CD14-positive monocyte (primary cell): ENCODE measurements around the gene ICA1L. TPM values are rescaled to one million over a fixed set of nuclear protein-coding genes. Genes with fewer than 3 reads are reported as not detected.

ENCODE experiments used
- DNase-seq, 3 donors: peaks; one replicate each; pipeline ENCODE4 v3.0.0-alpha.2; 2011 to 2022
- H2AFZ ChIP-seq: 2 replicates; pipeline ENCODE4 v1.6.0; 2012; ENCODE audit warnings: mild to moderate bottlenecking, low read depth, low read length, inconsistent platforms; ENCODE audit not compliant: insufficient read depth, poor library complexity, severe bottlenecking
- H3K27ac ChIP-seq, 2 donors: 1 replicate in 1 of 2; 2 replicates in 1 of 2; pipeline ENCODE4 v1.5.1; 2012 to 2013; ENCODE audit warnings: low read length in 2 of 2, control low read depth in 1 of 2, inconsistent platforms in 1 of 2, low read depth in 1 of 2, mild to moderate bottlenecking in 1 of 2
- H3K27me3 ChIP-seq, 2 donors: one replicate each; pipeline versions ENCODE4 v1.6.0 to v1.6.1; 2011 to 2013; ENCODE audit warnings: low read length in 2 of 2; ENCODE audit not compliant: control insufficient read depth in 2 of 2, insufficient read depth in 2 of 2
- H3K36me3 ChIP-seq, 2 donors: replicated peaks in 1 of 2; 1 replicate in 1 of 2; 2 replicates in 1 of 2; pipeline versions ENCODE4 v1.5.1 to v1.6.1; 2012 to 2013; ENCODE audit warnings: low read length in 2 of 2, control low read depth in 1 of 2, inconsistent platforms in 1 of 2, mild to moderate bottlenecking in 1 of 2; ENCODE audit not compliant: insufficient read depth in 2 of 2, control insufficient read depth in 1 of 2
- H3K4me1 ChIP-seq, 2 donors: 1 replicate in 1 of 2; 2 replicates in 1 of 2; pipeline versions ENCODE4 v1.5.1 to v1.6.1; 2012 to 2013; ENCODE audit warnings: low read length in 2 of 2, control low read depth in 1 of 2, inconsistent platforms in 1 of 2, mild to moderate bottlenecking in 1 of 2, moderate library complexity in 1 of 2; ENCODE audit not compliant: insufficient read depth in 2 of 2, control insufficient read depth in 1 of 2
- H3K4me2 ChIP-seq: replicated peaks from 2 replicates; pipeline ENCODE3; 2012; ENCODE audit warnings: low read length, moderate library complexity, mild to moderate bottlenecking; ENCODE audit not compliant: poor library complexity, severe bottlenecking; ENCODE audit errors: extremely low read depth
- H3K4me3 ChIP-seq, 3 experiments: fragments of 200-600 bp in 1 of 3; sonication (generic) in 1 of 3; replicated peaks in 1 of 3; 1 replicate in 2 of 3; 2 replicates in 1 of 3; pipeline ENCODE4 v1.5.1; 2011 to 2013; ENCODE audit warnings: low read length in 3 of 3, mild to moderate bottlenecking in 3 of 3, control low read depth in 2 of 3, low read depth in 2 of 3, inconsistent platforms in 1 of 3, moderate library complexity in 1 of 3
- H3K79me2 ChIP-seq: 2 replicates; pipeline ENCODE4 v1.6.0; 2012; ENCODE audit warnings: mild to moderate bottlenecking, control low read depth, inconsistent platforms, low read length, moderate library complexity; ENCODE audit not compliant: insufficient read depth
- H3K9ac ChIP-seq: 2 replicates; pipeline ENCODE4 v1.6.0; 2017; ENCODE audit warnings: low read length, mild to moderate bottlenecking; ENCODE audit not compliant: insufficient read depth, poor library complexity, severe bottlenecking
- H3K9me3 ChIP-seq, 2 donors: replicated peaks in 1 of 2; 1 replicate in 1 of 2; 2 replicates in 1 of 2; pipeline versions ENCODE4 v1.5.1 to v1.6.1; 2012 to 2013; ENCODE audit warnings: low read length in 2 of 2, control low read depth in 1 of 2; ENCODE audit not compliant: control insufficient read depth in 1 of 2, insufficient read depth in 1 of 2
- H4K20me1 ChIP-seq: 2 replicates; pipeline ENCODE4 v1.6.0; 2012; ENCODE audit warnings: mild to moderate bottlenecking, low read length, control low read depth, moderate library complexity; ENCODE audit not compliant: insufficient read depth
- H3K27ac Mint-ChIP-seq, 7 donors: one replicate each; pipeline ENCODE4 v1.8.0; 2020; ENCODE audit warnings: mild to moderate bottlenecking in 7 of 7, mixed read lengths in 7 of 7, moderate library complexity in 6 of 7, inconsistent platforms in 2 of 7
- H3K27me3 Mint-ChIP-seq, 3 donors: one replicate each; pipeline ENCODE4 v1.8.0; 2021 to 2022; ENCODE audit warnings: low read depth in 3 of 3, mild to moderate bottlenecking in 3 of 3, mixed read lengths in 3 of 3, moderate library complexity in 3 of 3, inconsistent platforms in 1 of 3
- H3K36me3 Mint-ChIP-seq, 2 donors: one replicate each; pipeline ENCODE4 v1.8.0; 2020; ENCODE audit warnings: mixed read lengths in 2 of 2, inconsistent platforms in 1 of 2, mild to moderate bottlenecking in 1 of 2
- H3K4me1 Mint-ChIP-seq: one replicate; pipeline ENCODE4 v1.8.0; 2020; ENCODE audit warnings: mild to moderate bottlenecking, mixed read lengths
- H3K4me3 Mint-ChIP-seq, 2 donors: one replicate each; pipeline ENCODE4 v1.8.0; 2020; ENCODE audit warnings: mild to moderate bottlenecking in 2 of 2, mixed read lengths in 2 of 2, moderate library complexity in 1 of 2
- H3K9me3 Mint-ChIP-seq, 7 donors: one replicate each; pipeline ENCODE4 v1.8.0; 2020 to 2022; ENCODE audit warnings: mixed read lengths in 7 of 7, mild to moderate bottlenecking in 6 of 7, moderate library complexity in 6 of 7, inconsistent platforms in 2 of 7
- WGBS: methylation state at CpG from one replicate; pipeline ENCODE4 v1.1.5; 2013; ENCODE audit warnings: missing lambda C conversion rate; ENCODE audit not compliant: insufficient coverage; 5-methylcytosine and 5-hydroxymethylcytosine counted together
- intact Hi-C, 2 donors: fragments of 100-400 bp; cut with micrococcal nuclease; formaldehyde crosslinking; loops; one replicate each; pipeline versions ENCODE4 v1.15.0 to v1.15.1; 2023
- polyA plus RNA-seq, 3 donors: library from polyadenylated mRNA; depleted of rRNA in 1 of 3; unstranded in 2 of 3; stranded (reverse) in 1 of 3; fragments of 300-500 nt in 2 of 3; fragments of >200 nt in 1 of 3; fragmentation: Illumina TruSeq in 2 of 3; gene quantifications; 1 replicate in 2 of 3; 2 replicates in 1 of 3; pipeline ENCODE4 v1.2.3, GENCODE V29; 2012 to 2021
- TF ChIP-seq, protein P1 (sequence below): fragments of 200-600 bp; IDR thresholded peaks from one replicate; pipeline ENCODE4 v1.8.0; 2022; ENCODE audit warnings: antibody characterized with exemption, mild to moderate bottlenecking

The ICA1L gene
- polyA plus RNA-seq, 3 donors: 0.17 to 0.85 (median 0.57) TPM

- peaks cover 0 to 4% (median 0%) of the 10 kb centered on the region in 7 donors for H3K9me3 Mint-ChIP-seq
- peak overlapping the region in 1 of 7 donors; percentile 39 for H3K27ac Mint-ChIP-seq
Measured at GRCh38 chr2:202786842-202787241, 84.7 kb downstream of the ICA1L start.

DNA sequence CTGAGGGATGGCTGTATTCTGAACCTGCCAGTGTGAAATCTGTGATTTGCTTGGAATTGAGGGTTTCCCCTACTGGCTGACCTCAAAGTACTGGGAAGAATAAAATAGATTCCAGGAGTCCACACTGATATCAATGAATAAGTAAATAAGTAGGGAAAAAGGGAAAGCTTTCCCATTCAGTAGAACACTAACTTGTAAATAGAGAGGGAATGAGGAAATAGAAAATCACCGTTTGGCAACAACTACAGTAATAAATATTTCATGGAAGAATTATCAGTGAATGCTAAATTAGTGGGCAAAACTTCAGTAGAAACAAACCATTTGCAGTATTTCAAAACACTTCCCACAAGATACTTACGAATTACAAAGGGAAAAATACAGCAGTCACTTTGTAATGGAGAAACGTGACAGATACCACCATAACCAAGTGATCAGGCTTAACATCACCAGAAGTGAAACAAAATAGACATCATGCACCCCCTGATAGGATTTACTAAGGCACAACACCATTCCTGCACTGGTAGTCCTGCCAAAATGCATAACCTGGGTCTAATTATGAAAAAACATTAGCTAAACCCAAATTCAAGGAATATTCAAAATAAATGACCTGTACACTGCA lies 88.5 kb downstream of the ICA1L start:
- peaks cover 48 to 53% of the 10 kb centered on the region in 2 donors for H3K36me3 Mint-ChIP-seq
- no peak for DNase-seq

More at GRCh38 chr2:202786842-202787241, 84.7 kb downstream of the ICA1L start:
- H3K4me1 Mint-ChIP-seq: no peaks in the 10 kb centered on the region
- Histone ChIP-seq H3K4me1 (no peaks in the 10 kb centered on the region), H3K9ac (no peak overlapping the region), H3K4me2 (no peak overlapping the region), H3K79me2 (no peaks in the 10 kb centered on the region), H3K9me3 (no peaks in the 10 kb centered on the region), H3K27ac (no peak overlapping the region), H3K36me3 (peaks cover 12 to 40% of the 10 kb centered on the region in 2 donors), H3K4me3 (no peak overlapping the region), H3K27me3 (no peaks in the 10 kb centered on the region), H2AFZ (no peak overlapping the region), H4K20me1 (no peaks in the 10 kb centered on the region)
- peaks cover 41 to 48% of the 10 kb centered on the region in 2 donors for H3K36me3 Mint-ChIP-seq
- H3K4me3 Mint-ChIP-seq: no peak overlapping the region
- H3K27me3 Mint-ChIP-seq: no peaks in the 10 kb centered on the region
- 97% methylated on average over 2 of the region's 2 CpGs for WGBS
- intact Hi-C loops: no loop called here
- DNase-seq: no peak
- TF ChIP-seq, protein P1, sequence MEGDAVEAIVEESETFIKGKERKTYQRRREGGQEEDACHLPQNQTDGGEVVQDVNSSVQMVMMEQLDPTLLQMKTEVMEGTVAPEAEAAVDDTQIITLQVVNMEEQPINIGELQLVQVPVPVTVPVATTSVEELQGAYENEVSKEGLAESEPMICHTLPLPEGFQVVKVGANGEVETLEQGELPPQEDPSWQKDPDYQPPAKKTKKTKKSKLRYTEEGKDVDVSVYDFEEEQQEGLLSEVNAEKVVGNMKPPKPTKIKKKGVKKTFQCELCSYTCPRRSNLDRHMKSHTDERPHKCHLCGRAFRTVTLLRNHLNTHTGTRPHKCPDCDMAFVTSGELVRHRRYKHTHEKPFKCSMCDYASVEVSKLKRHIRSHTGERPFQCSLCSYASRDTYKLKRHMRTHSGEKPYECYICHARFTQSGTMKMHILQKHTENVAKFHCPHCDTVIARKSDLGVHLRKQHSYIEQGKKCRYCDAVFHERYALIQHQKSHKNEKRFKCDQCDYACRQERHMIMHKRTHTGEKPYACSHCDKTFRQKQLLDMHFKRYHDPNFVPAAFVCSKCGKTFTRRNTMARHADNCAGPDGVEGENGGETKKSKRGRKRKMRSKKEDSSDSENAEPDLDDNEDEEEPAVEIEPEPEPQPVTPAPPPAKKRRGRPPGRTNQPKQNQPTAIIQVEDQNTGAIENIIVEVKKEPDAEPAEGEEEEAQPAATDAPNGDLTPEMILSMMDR: no peak

More for the DNA sequence above, 88.5 kb downstream of the ICA1L start:
- intact Hi-C loops: no loop called here
- Histone ChIP-seq H3K9me3 (no peaks in the 10 kb centered on the region), H3K4me3 (no peak overlapping the region), H4K20me1 (no peaks in the 10 kb centered on the region), H3K27me3 (no peaks in the 10 kb centered on the region), H3K4me2 (no peak overlapping the region), H3K9ac (no peak overlapping the region), H3K36me3 (peaks cover 14 to 67% of the 10 kb centered on the region in 2 donors), H3K4me1 (no peaks in the 10 kb centered on the region), H3K27ac (no peak overlapping the region), H2AFZ (no peak overlapping the region), H3K79me2 (no peaks in the 10 kb centered on the region)
- H3K4me3 Mint-ChIP-seq: no peak overlapping the region
- no CpG with 5 or more reads among the region's 3 CpGs for WGBS
- H3K27me3 Mint-ChIP-seq: no peaks in the 10 kb centered on the region
- no peaks in the 10 kb centered on the region for H3K9me3 Mint-ChIP-seq
- no peak overlapping the region for H3K27ac Mint-ChIP-seq
- H3K4me1 Mint-ChIP-seq: no peaks in the 10 kb centered on the region
- TF ChIP-seq, protein P1: no peak
